GM12892 (cell line): Measurements from ENCODE around the gene TIPIN.

ENCODE experiments used
- POLR2A ChIP-seq: IDR thresholded peaks from 2 replicates; pipeline ENCODE4 v1.6.1; 2011; ENCODE audit warnings: low read depth, low read length, control low read depth
- POLR2AphosphoS5 ChIP-seq: IDR thresholded peaks from 2 replicates; pipeline ENCODE4 v1.6.1; 2011; ENCODE audit warnings: low read depth, low read length, control low read depth
- TAF1 ChIP-seq: IDR thresholded peaks from 2 replicates; pipeline ENCODE4 v1.6.1; 2011; ENCODE audit warnings: low read depth, mild to moderate bottlenecking, control low read depth, low read length, borderline replicate concordance

- no peak for TF ChIP-seq POLR2A
- no peak for TF ChIP-seq TAF1
- TF ChIP-seq POLR2AphosphoS5 = no peak
These were observed 33.4 kb upstream of the TIPIN start for GRCh38 chr15:66389859-66390381.
